ENCODE results near the gene TTLL8. TPM values are rescaled to one million over a fixed set of nuclear protein-coding genes. Genes with fewer than 3 reads are reported as not detected.

TTLL8 gene
- total and polyA plus RNA-seq, 2 experiments from 2014 or later, result not detected

DNA sequence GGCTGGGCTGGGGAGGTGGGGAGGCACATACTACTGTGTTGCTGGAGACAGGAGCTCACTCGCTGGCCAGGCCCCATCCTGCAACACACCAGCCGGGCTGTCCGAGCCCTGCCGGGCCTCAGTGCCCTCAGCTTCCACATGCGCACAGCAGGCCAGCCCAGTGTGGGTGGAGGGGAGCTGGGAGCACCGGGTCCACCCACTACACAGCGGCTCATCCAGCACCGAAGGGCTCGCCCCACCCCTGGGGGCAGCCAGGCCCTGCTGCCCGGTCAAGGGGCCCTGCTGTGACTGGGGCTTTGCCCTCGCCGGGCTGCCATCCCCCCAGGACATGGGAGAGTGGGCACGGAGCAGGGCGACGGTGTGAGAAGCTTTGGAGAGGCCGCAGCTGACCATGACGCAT lies 9.3 kb downstream of the TTLL8 start:
- Histone ChIP-seq H3K4me1 (ENCODE audit: insufficient read depth) (no peaks in the 10 kb centered on the region), H3K36me3 (replicated peaks; ENCODE audit: insufficient read depth, low read depth) (no peaks in the 10 kb centered on the region), H3K9me2 (replicated peaks; ENCODE audit: insufficient read depth) (no peaks in the 10 kb centered on the region), H3K4me3 (no peak overlapping the region), H3K79me2 (no peaks in the 10 kb centered on the region), H2AFZ (no peak overlapping the region), H3K27ac (no peak overlapping the region), H3K4me2 (no peak overlapping the region), H4K20me1 (ENCODE audit: insufficient read depth, poor library complexity, severe bottlenecking) (no peaks in the 10 kb centered on the region), H3K27me3 (no peaks in the 10 kb centered on the region), H3K9me3 (ENCODE audit: low read depth) (no peaks in the 10 kb centered on the region)
- 89% methylated on average over 17 of the region's 17 CpGs for WGBS (ENCODE audit: low lambda C conversion rate, missing lambda C conversion rate)
- DNase-seq (ENCODE audit: low spot score), result no peak
- TF ChIP-seq CTCF (IDR thresholded peaks at IDR 0.05; ENCODE audit: poor library complexity), result no peak
- no peak for TF ChIP-seq EZH2phosphoT487 (IDR thresholded peaks at IDR 0.05; ENCODE audit: low read depth, severe bottlenecking, unreplicated experiment)
- no peak for TF ChIP-seq EZH2 (IDR thresholded peaks at IDR 0.05; ENCODE audit: borderline replicate concordance)

DNA sequence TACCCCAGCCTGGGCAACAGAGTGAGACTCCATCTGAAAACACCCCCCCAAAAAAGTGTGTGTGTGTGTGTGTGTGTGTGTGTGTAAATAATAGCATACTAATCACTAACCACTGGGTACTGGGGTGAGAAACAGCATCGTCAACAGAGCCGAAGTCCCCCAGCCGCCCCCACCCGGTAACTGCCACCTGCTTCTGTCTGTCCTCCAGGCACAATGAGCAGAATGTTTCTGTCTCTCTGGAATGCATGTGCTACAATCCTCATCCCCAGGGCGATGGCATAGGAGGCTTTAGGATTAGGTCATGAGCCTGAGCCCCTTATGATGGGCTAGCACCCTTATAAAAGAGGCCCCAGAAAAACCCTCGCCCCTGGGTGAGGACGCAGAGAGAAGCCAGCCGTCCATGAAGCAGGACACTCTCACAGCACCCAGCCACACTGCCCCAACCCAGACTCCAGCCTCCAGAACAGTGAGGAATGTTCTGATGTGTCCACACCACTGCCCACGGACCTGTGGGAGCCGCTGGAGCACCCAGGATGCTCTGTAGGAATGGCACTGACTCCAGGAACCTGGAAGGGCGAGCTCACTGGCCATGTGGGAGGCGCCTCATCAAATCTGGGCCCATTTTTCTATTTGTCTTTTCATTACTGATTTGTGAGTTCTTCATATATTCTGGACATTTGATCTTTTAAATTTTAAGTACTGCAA lies 9.9 kb downstream of the TTLL8 start:
- no peaks in the 10 kb centered on the region for H3K4me1 ChIP-seq (ENCODE audit: insufficient read depth)
- no peak overlapping the region for H3K4me3 ChIP-seq
- no peaks in the 10 kb centered on the region for H3K27me3 ChIP-seq
- H3K79me2 ChIP-seq, result no peaks in the 10 kb centered on the region
- no peaks in the 10 kb centered on the region for H3K9me3 ChIP-seq (ENCODE audit: low read depth)
- H2AFZ ChIP-seq, result no peak overlapping the region
- TF ChIP-seq EZH2 (IDR thresholded peaks at IDR 0.05; ENCODE audit: borderline replicate concordance) (no peak), EZH2phosphoT487 (IDR thresholded peaks at IDR 0.05; ENCODE audit: low read depth, severe bottlenecking, unreplicated experiment) (no peak), CTCF (IDR thresholded peaks at IDR 0.05; ENCODE audit: poor library complexity) (no peak)
- H3K4me2 ChIP-seq, result no peak overlapping the region
- H3K36me3 ChIP-seq (replicated peaks; ENCODE audit: insufficient read depth, low read depth), result no peaks in the 10 kb centered on the region
- no peaks in the 10 kb centered on the region for H4K20me1 ChIP-seq (ENCODE audit: insufficient read depth, poor library complexity, severe bottlenecking)
- DNase-seq (ENCODE audit: low spot score), result no peak
- H3K9me2 ChIP-seq (replicated peaks; ENCODE audit: insufficient read depth), result no peaks in the 10 kb centered on the region
- 86% methylated on average over 12 of the region's 12 CpGs for WGBS (ENCODE audit: low lambda C conversion rate, missing lambda C conversion rate)
- H3K27ac ChIP-seq, result no peak overlapping the region

DNA sequence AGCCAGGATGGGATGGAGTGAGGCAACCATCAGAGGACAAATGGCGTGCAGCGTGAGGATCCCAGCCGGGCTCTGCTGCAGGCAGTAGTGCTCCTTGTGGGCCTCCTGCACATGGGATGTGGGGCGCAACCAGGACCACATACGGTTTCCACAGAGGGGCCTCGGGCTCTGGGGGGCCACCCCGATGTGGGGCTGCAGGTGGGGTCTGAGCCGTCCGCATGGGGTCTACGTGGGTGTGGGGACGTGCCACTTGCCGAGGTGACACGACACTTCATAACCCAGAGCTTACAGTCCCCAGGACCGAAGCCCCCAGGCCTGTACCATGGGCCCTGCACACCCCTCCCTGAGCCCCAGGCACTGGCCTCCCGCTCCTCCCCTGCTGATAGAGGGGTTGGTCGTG lies 10.8 kb downstream of the TTLL8 start:
- H3K79me2 ChIP-seq, result no peaks in the 10 kb centered on the region
- no peaks in the 10 kb centered on the region for H3K9me2 ChIP-seq (replicated peaks; ENCODE audit: insufficient read depth)
- H3K9me3 ChIP-seq (ENCODE audit: low read depth), result no peaks in the 10 kb centered on the region
- no peaks in the 10 kb centered on the region for H3K27me3 ChIP-seq
- no peak overlapping the region for H3K4me2 ChIP-seq
- TF ChIP-seq EZH2 (IDR thresholded peaks at IDR 0.05; ENCODE audit: borderline replicate concordance) (no peak), CTCF (IDR thresholded peaks at IDR 0.05; ENCODE audit: poor library complexity) (no peak), EZH2phosphoT487 (IDR thresholded peaks at IDR 0.05; ENCODE audit: low read depth, severe bottlenecking, unreplicated experiment) (no peak)
- H3K4me1 ChIP-seq (ENCODE audit: insufficient read depth), result no peaks in the 10 kb centered on the region
- H2AFZ ChIP-seq, result no peak overlapping the region
- DNase-seq (ENCODE audit: low spot score), result no peak
- no peak overlapping the region for H3K27ac ChIP-seq
- no peaks in the 10 kb centered on the region for H4K20me1 ChIP-seq (ENCODE audit: insufficient read depth, poor library complexity, severe bottlenecking)
- H3K4me3 ChIP-seq, result no peak overlapping the region
- no peaks in the 10 kb centered on the region for H3K36me3 ChIP-seq (replicated peaks; ENCODE audit: insufficient read depth, low read depth)
- 95% methylated on average over 12 of the region's 16 CpGs for WGBS (ENCODE audit: low lambda C conversion rate, missing lambda C conversion rate)
